ENCODE results near the gene AIRE. TPM values are rescaled to one million over a fixed set of nuclear protein-coding genes. Genes with fewer than 3 reads are reported as not detected.
A peak's percentile ranks its signal among the peaks of the same experiment; 100 is the strongest.

The AIRE gene
- polyA plus RNA-seq, 1 experiment: 0.10 TPM

- no peak overlapping the region for H3K4me3 ChIP-seq (ENCODE audit: low read depth, low read length)
- ChIA-PET POLR2A (no interaction called here), CTCF (interaction anchor here (1.2 kb wide), 2 partner anchors 8 to 44 kb away, joined by 3 to 4 read pairs; partner anchors contain the start of gene CFAP410)
- TF ChIP-seq, protein P1, sequence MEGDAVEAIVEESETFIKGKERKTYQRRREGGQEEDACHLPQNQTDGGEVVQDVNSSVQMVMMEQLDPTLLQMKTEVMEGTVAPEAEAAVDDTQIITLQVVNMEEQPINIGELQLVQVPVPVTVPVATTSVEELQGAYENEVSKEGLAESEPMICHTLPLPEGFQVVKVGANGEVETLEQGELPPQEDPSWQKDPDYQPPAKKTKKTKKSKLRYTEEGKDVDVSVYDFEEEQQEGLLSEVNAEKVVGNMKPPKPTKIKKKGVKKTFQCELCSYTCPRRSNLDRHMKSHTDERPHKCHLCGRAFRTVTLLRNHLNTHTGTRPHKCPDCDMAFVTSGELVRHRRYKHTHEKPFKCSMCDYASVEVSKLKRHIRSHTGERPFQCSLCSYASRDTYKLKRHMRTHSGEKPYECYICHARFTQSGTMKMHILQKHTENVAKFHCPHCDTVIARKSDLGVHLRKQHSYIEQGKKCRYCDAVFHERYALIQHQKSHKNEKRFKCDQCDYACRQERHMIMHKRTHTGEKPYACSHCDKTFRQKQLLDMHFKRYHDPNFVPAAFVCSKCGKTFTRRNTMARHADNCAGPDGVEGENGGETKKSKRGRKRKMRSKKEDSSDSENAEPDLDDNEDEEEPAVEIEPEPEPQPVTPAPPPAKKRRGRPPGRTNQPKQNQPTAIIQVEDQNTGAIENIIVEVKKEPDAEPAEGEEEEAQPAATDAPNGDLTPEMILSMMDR (IDR thresholded peaks at IDR 0.05; ENCODE audit: insufficient read depth, low read depth, low read length): no peak
- no peaks in the 10 kb centered on the region for H3K27me3 ChIP-seq (ENCODE audit: control insufficient read depth, insufficient read depth, low read length)
- DNase-seq (ENCODE audit: low read depth): no peak
- no peaks in the 10 kb centered on the region for H3K36me3 ChIP-seq (ENCODE audit: control insufficient read depth, insufficient read depth, low read length)
Observed at GRCh38 chr21:44296103-44296519, 10.4 kb downstream of the AIRE start.

DNA sequence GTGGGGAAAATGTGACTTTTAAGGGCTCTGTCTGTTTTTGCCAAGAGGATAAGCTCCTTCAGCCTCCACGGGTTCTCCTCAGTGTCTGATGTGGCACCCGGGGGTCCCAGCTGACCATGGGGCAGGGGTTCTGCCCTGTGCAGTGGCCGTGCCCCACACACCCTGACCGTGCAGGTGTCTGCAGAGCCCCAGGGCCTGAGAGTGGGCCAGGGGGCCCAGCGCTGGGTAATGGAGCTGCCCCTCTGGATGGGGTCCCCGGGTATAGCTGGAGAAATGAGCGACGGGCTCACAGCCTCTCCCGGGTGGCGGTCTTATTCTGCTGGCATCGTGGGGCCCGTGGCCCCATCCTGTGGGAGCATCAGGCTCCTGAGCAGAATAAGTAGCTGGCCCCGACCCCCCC is 11.2 kb downstream of the AIRE start:
- H3K27me3 ChIP-seq (ENCODE audit: control insufficient read depth, insufficient read depth, low read length): no peaks in the 10 kb centered on the region
- TF ChIP-seq, protein P1 (IDR thresholded peaks at IDR 0.05; ENCODE audit: insufficient read depth, low read depth, low read length): no peak
- ChIA-PET POLR2A (no interaction called here), CTCF (interaction anchor here (1.1 to 1.5 kb wide), 4 partner anchors 10 to 283 kb away, joined by 3 to 9 read pairs (median 4); no protein-coding TSS in a partner anchor)
- no peaks in the 10 kb centered on the region for H3K36me3 ChIP-seq (ENCODE audit: control insufficient read depth, insufficient read depth, low read length)
- H3K4me3 ChIP-seq (ENCODE audit: low read depth, low read length): no peak overlapping the region
- DNase-seq (ENCODE audit: low read depth): no peak

- DNase-seq (ENCODE audit: low read depth): no peak
- Histone ChIP-seq H3K36me3 (ENCODE audit: control insufficient read depth, insufficient read depth, low read length) (0 out of 2 replicates have a peak, but pooled peaks cover 2% of the 10 kb centered on the region), H3K27me3 (ENCODE audit: control insufficient read depth, insufficient read depth, low read length) (no peaks in the 10 kb centered on the region), H3K4me3 (ENCODE audit: low read depth, low read length) (no peak overlapping the region)
- POLR2A ChIA-PET: no interaction called here
- TF ChIP-seq, protein P1 (IDR thresholded peaks at IDR 0.05; ENCODE audit: insufficient read depth, low read depth, low read length): peak; percentile 85
- CTCF ChIA-PET: interaction anchor here (0.6 to 1.7 kb wide), 13 partner anchors 10 to 495 kb away, joined by 3 to 9 read pairs (median 3); no protein-coding TSS in a partner anchor
Observed at GRCh38 chr21:44297525-44298290, 12.0 kb downstream of the AIRE start.

DNA sequence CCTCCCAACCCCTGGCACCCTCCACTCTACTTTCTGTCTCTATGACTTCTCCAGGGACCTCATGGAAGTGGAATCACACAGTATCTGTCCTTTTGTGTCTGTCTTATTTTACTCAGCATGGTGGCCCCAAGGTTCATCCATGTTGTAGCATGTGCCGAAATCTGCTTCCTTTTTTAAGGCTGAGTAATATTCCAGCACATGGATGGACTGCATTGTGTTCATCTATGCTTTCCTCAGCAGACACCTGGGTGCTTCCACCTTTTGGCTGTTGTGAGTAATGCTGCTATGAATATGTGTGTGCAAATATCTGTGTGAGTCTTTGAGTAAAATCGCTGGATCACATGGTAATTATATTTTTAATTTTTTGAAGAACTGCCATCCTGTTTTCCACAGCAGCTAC is 12.6 kb downstream of the AIRE start:
- ChIA-PET CTCF (interaction anchor here (0.6 to 1.7 kb wide), 13 partner anchors 9 to 495 kb away, joined by 3 to 9 read pairs (median 3); no protein-coding TSS in a partner anchor), POLR2A (no interaction called here)
- Histone ChIP-seq H3K27me3 (ENCODE audit: control insufficient read depth, insufficient read depth, low read length) (no peaks in the 10 kb centered on the region), H3K4me3 (ENCODE audit: low read depth, low read length) (no peak overlapping the region), H3K36me3 (ENCODE audit: control insufficient read depth, insufficient read depth, low read length) (0 out of 2 replicates have a peak, but pooled peaks cover 2% of the 10 kb centered on the region)
- TF ChIP-seq, protein P1 (IDR thresholded peaks at IDR 0.05; ENCODE audit: insufficient read depth, low read depth, low read length): peak; percentile 31; the same call in 1 of the 2 replicates
- DNase-seq (ENCODE audit: low read depth): no peak

- no peaks in the 10 kb centered on the region for H3K27me3 ChIP-seq (ENCODE audit: control insufficient read depth, insufficient read depth, low read length)
- H3K4me3 ChIP-seq (ENCODE audit: low read depth, low read length): peak overlapping the region; percentile 80
- CTCF ChIA-PET: interaction anchor here (0.8 to 1.7 kb wide), 3 partner anchors 30 to 494 kb away, joined by 3 to 4 read pairs (median 4); no protein-coding TSS in a partner anchor
- TF ChIP-seq, protein P1 (IDR thresholded peaks at IDR 0.05; ENCODE audit: insufficient read depth, low read depth, low read length): no peak
- no peak for DNase-seq (ENCODE audit: low read depth)
- 0 out of 2 replicates have a peak, but pooled peaks cover 2% of the 10 kb centered on the region for H3K36me3 ChIP-seq (ENCODE audit: control insufficient read depth, insufficient read depth, low read length)
- POLR2A ChIA-PET: interaction anchor here (0.7 kb wide), 1 partner anchor 662 kb away, joined by 5 read pairs; no protein-coding TSS in a partner anchor
Observed at GRCh38 chr21:44299085-44299457, 13.4 kb downstream of the AIRE start.
